Mesodermal cell (in vitro differentiated cells): ENCODE results near the gene AP1G1.
"Not testable (repeated sequence)": the region's sequence is repeated elsewhere in the genome, so short reads cannot be mapped to it uniquely, and the experiment has no call there.

ENCODE experiments used
- H3K27ac ChIP-seq: 2 replicates; pipeline ENCODE4 v1.7.0; 2013; ENCODE audit warnings: mild to moderate bottlenecking, low read depth, low read length, moderate library complexity; ENCODE audit not compliant: severe bottlenecking
- H3K36me3 ChIP-seq: 2 replicates; pipeline ENCODE4 v1.7.1; 2013; ENCODE audit warnings: mild to moderate bottlenecking, low read length, moderate library complexity; ENCODE audit not compliant: control insufficient read depth, insufficient read depth
- H3K4me1 ChIP-seq: one replicate; pipeline ENCODE4 v1.7.1; 2013; ENCODE audit warnings: mild to moderate bottlenecking, low read length; ENCODE audit not compliant: insufficient read depth, control insufficient read depth, poor library complexity, severe bottlenecking
- H3K4me3 ChIP-seq: 2 replicates; pipeline ENCODE4 v1.7.0; 2013; ENCODE audit warnings: low read length, control low read depth, mild to moderate bottlenecking; ENCODE audit not compliant: insufficient read depth, poor library complexity, severe bottlenecking; ENCODE audit errors: extremely low read depth
- H3K9me3 ChIP-seq: 2 replicates; pipeline ENCODE4 v1.7.1; 2013; ENCODE audit warnings: mild to moderate bottlenecking, low read length, moderate library complexity; ENCODE audit not compliant: control insufficient read depth
- WGBS, 2 experiments: methylation state at CpG; one replicate each; pipeline ENCODE4 v1.1.5; 2013; ENCODE audit warnings: missing lambda C conversion rate in 2 of 2; ENCODE audit not compliant: insufficient coverage in 2 of 2; 5-methylcytosine and 5-hydroxymethylcytosine counted together

AP1G1 gene

DNA sequence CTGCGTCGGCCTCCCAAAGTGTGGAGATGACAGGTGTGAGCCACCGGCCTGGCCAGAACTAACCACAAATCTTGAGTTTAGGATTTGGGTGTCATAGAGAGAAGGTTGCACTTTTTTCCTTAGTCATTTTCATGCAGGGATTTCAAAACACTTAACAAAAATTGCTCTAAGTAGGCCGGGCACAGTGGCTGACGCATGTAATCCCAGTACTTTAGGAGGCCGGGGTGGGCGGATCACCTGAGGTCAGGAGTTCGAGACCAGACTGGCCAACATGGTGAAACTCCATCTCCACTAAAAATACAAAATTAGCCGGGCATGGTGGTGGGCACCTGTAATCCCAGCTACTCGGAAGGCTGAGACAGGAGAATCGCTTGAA is 1.5 kb upstream of the AP1G1 start:
- H3K4me3 ChIP-seq, H3K4me1 ChIP-seq, H3K36me3 ChIP-seq, H3K9me3 ChIP-seq, H3K27ac ChIP-seq: not testable (repeated sequence)
- 93 to 98% methylated on average over 10 of the region's 11 CpGs for WGBS, 2 experiments

DNA sequence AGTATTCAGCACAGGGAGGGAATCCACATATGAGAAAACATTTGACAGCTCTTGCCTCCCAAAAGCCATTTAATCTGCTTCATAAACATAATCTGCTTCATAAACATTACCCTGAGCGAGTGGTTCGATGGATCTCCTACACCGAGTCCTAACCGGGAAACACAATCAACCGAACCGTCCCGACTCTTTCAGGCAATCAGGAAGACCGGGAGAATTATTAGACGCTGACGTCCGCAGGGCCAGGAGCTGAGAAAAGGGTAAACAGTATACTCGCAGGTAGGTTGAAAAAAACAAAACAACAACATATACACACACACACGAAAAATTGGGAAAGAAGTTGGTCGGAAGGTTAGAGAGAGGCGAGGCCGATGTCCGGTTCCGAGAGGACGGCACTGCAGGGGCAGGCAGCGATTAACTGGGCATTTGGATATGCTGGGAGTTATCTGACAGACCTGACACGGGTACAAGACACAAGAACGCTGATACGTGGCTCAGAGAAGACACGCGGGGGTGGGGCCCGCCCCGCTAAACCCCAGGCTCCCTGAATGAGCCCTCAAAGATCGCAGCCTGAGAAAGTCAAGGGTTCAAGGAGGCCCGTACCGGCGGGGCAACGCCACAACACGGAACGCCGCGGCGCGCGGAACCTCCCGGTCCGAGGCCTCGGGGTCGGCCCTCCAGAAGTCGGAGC is 585 bp downstream of the AP1G1 start:
- Histone ChIP-seq H3K27ac (peak overlapping the region; percentile 99), H3K9me3 (no peaks in the 10 kb centered on the region), H3K4me3 (peak overlapping the region; percentile 97), H3K4me1 (peaks cover 2% of the 10 kb centered on the region), H3K36me3 (peaks cover 23% of the 10 kb centered on the region)
- 0 to 1% methylated on average over 32 to 34 of the region's 44 CpGs for WGBS, 2 experiments

DNA sequence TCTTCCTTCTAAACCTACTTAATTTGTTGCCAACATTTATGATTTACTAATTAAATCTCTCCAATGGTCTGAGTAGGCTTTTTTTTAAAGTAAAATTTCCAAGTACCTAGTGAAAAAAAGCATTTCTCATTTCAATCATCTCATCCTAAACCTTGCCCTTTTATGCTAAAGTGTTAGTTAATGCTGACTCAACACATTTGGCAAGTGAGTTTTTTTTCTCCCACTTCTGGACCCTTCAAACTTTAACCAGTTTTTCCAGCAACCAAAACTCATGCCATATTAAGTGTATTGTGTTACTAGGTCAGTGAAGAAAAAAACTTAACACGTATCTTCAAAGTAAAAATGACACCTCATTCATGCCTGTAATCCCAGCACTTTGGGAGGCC is 5.3 kb downstream of the AP1G1 start:
- Histone ChIP-seq H3K4me1 (peaks cover 2% of the 10 kb centered on the region), H3K9me3 (no peaks in the 10 kb centered on the region), H3K4me3 (no peak overlapping the region), H3K36me3 (peaks cover 54% of the 10 kb centered on the region), H3K27ac (no peak overlapping the region)
- WGBS, 2 experiments: no CpG with 5 or more reads among the region's 1 CpG

DNA sequence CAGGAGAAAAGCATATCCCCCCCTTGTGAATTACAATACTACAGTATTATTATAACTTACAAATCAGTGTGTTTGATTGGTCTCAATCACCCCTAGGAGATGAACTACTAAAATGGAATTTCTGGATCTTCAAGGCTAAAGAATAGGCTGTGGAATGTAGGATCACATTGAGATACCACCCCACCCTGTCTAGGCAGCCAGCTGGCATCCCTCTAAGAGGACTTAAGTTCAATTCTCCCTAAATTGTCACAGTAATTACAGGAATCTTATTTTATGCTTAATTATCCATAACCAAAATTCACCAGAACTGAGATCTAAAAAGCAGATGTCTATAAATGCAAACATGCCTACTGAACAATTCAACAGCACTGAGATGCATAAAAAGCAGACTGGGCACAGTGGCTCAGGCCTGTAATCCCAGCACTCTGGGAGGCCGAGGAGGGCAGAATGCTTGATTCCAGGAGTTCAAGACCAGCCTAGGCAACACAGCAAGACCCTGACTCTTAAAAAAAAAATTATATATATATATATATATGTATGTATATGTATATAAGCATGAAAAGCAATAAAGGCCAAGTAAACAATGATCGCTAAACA is 12.0 kb downstream of the AP1G1 start:
- Histone ChIP-seq H3K36me3 (peaks cover 51% of the 10 kb centered on the region), H3K4me3 (no peak overlapping the region), H3K27ac (no peak overlapping the region), H3K4me1 (peaks cover 5% of the 10 kb centered on the region), H3K9me3 (no peaks in the 10 kb centered on the region)
- no CpG with 5 or more reads among the region's 2 CpGs for WGBS, 2 experiments

DNA sequence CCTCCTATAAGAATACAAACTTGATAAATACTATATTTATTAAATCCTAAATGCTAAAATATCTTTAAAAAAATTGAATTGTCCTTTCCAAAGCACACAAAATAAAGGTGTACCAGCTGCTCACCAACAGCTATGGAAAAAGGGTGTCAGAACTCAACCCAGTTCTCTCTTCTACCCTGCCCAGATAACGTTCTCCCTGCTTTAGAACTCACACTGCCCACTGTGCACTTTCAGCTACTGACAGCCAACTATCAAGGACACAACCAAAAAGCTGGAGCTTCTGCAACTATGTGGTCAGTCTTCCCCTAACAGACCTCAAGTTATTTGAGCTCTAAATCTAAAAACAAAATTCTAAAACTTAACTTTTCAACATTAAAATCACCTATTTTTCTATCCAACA is 13.7 kb downstream of the AP1G1 start:
- no peaks in the 10 kb centered on the region for H3K9me3 ChIP-seq
- H3K36me3 ChIP-seq: peaks cover 41% of the 10 kb centered on the region
- H3K4me1 ChIP-seq: peaks cover 5% of the 10 kb centered on the region
- no peak overlapping the region for H3K27ac ChIP-seq
- H3K4me3 ChIP-seq: no peak overlapping the region
- 100% methylated on average over 1 of the region's 1 CpG; no CpG with 5 or more reads in 1 of the 2 experiments for WGBS, 2 experiments

- Histone ChIP-seq H3K27ac (no peak overlapping the region), H3K4me3 (no peak overlapping the region), H3K36me3 (peaks cover 37% of the 10 kb centered on the region), H3K9me3 (no peaks in the 10 kb centered on the region), H3K4me1 (peaks cover 5% of the 10 kb centered on the region)
- WGBS, 2 experiments: no CpG with 5 or more reads among the region's 1 CpG
Observed at GRCh38 chr16:71794018-71794417, 14.6 kb downstream of the AP1G1 start.

DNA sequence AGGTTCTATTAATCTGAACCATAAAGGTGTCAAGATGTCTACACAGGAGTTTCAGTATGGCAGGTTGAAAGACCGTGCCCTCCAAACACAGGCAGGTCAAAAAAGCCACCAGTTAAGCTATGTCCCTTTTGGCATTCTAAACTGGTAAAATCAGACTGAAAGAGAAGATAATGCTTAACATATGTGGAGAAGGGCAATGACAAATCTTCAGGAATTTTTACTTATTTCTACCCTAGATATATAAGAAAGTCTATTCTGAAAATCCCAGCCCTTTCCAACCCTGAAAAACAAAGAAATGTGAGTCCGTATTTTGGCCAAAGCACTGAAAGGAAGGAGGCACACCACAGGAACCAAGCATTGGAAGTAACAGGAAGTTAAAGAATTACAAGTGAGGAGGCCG is 16.5 kb downstream of the AP1G1 start:
- peaks cover 45% of the 10 kb centered on the region for H3K36me3 ChIP-seq
- no peak overlapping the region for H3K27ac ChIP-seq
- peaks cover 5% of the 10 kb centered on the region for H3K4me1 ChIP-seq
- H3K4me3 ChIP-seq: no peak overlapping the region
- 93 to 100% methylated on average over 2 to 3 of the region's 3 CpGs for WGBS, 2 experiments
- no peaks in the 10 kb centered on the region for H3K9me3 ChIP-seq

DNA sequence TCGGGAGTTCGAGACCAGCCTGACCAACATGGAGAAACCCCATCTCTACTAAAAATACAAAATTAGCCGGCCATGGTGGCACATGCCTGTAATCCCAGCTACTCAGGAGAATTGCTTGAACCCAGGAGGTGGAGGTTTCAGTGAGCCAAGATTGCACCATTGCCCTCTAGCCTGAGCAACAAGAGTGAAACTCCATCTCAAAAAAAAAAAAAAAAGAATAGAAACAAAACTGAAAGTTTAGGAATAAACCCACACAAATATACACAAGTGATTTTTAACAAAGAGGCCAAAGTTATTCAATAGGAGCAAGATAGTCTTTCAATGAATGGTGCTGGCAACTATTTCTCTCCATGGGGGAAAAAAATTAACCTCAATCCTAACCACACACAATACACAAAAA is 18.3 kb downstream of the AP1G1 start:
- WGBS, 2 experiments: no CpG with 5 or more reads among the region's 3 CpGs
- not testable (repeated sequence) for H3K4me1 ChIP-seq, H3K4me3 ChIP-seq, H3K9me3 ChIP-seq, H3K27ac ChIP-seq
- H3K36me3 ChIP-seq: peaks cover 49% of the 10 kb centered on the region

DNA sequence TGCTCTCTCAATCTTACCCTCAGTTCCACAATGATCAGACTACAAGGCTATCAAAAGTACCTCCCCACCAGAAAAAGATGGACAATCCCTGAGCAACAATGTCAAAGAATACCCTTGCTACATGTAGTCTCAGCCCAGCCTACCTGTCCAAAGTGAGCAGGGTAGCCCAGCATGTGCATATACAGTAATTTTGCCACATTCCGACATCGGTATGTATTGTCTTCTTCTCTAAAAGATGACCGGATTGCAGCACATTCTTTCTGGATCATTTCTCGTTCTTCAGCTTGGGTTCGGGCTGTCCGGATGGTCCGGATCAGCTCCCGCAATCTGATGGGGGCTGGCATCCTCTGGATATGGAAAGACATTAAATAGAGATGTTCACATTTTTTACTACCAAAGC is 19.5 kb downstream of the AP1G1 start:
- Histone ChIP-seq H3K27ac (no peak overlapping the region), H3K4me1 (no peaks in the 10 kb centered on the region), H3K9me3 (no peaks in the 10 kb centered on the region), H3K36me3 (peaks cover 57% of the 10 kb centered on the region), H3K4me3 (no peak overlapping the region)
- 92 to 98% methylated on average over 3 to 7 of the region's 8 CpGs for WGBS, 2 experiments

DNA sequence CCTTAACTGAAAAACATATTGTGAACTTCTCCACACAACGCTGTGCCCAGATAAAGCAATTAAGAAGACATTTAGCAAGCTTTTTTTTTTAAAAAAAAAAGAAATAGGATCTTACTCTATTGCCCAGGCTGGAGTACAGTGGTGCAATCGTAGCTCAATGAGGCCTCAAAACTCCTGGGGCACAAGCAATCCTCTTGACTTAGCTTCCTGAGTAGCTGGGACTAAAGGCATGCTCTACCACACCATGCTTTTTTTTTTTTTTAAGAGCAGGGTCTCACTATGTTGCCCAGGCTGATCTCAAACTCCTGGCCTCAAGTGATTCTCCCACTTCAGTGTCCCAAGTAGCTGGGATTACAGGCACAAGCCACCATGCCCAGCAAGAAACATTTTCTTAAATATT is 20.1 kb downstream of the AP1G1 start:
- H3K4me1 ChIP-seq: no peaks in the 10 kb centered on the region
- WGBS, 2 experiments: 67 to 100% methylated on average over 1 to 2 of the region's 2 CpGs
- H3K4me3 ChIP-seq: no peak overlapping the region
- no peak overlapping the region for H3K27ac ChIP-seq
- no peaks in the 10 kb centered on the region for H3K9me3 ChIP-seq
- H3K36me3 ChIP-seq: peaks cover 53% of the 10 kb centered on the region

DNA sequence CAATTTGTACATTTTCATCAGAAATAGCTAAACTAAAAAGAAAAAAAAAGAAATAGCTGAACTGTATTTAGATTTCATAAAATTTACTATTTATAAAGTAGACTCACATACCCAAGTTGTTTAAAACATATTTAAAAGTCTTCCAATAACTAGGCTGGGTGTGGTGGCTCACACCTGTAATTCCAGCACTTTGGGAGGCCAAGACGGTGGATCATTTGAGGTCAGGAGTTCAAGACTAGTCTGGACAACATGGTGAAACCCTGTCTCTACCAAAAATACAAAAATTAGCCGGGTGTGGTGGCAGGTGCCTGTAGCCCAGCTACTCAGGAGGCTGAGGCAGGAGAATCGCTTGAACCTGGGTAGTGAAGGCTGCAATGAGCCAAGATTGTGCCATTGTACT is 23.5 kb downstream of the AP1G1 start:
- H3K36me3 ChIP-seq: peaks cover 56% of the 10 kb centered on the region
- not testable (repeated sequence) for H3K9me3 ChIP-seq, H3K4me3 ChIP-seq, H3K4me1 ChIP-seq, H3K27ac ChIP-seq
- WGBS, 2 experiments: 87 to 100% methylated on average over 3 of the region's 3 CpGs
